DND-41 (cell line): ENCODE data around the gene RELCH.

ENCODE experiments used
- ATAC-seq: fragments of 200-7000 bp; cut with Tn5 transposase; 3 replicates; pipeline ENCODE4 v1.9.1; 2021; ENCODE audit warnings: low read depth; ENCODE audit not compliant: insufficient read depth
- DNase-seq: peaks from one replicate; pipeline ENCODE4 v3.0.0-alpha.2; 2020
- H2AFZ ChIP-seq: 2 replicates; pipeline ENCODE4 v1.6.0; 2012; ENCODE audit warnings: low read depth, low read length
- H3K27ac ChIP-seq: 2 replicates; pipeline ENCODE4 v1.5.1; 2012; ENCODE audit warnings: low read length, inconsistent platforms
- H3K27me3 ChIP-seq: fragments of 200-600 bp; sonication (generic); 2 replicates; pipeline ENCODE4 v1.6.0; 2012; ENCODE audit warnings: low read length, mild to moderate bottlenecking, inconsistent platforms; ENCODE audit not compliant: insufficient read depth, poor library complexity
- H3K36me3 ChIP-seq: 2 replicates; pipeline ENCODE4 v1.5.1; 2012; ENCODE audit warnings: low read length, inconsistent platforms; ENCODE audit not compliant: insufficient read depth
- H3K4me1 ChIP-seq: 2 replicates; pipeline ENCODE4 v1.5.1; 2012; ENCODE audit warnings: mild to moderate bottlenecking, low read length; ENCODE audit not compliant: insufficient read depth
- H3K4me2 ChIP-seq: 2 replicates; pipeline ENCODE4 v1.6.0; 2012; ENCODE audit warnings: mild to moderate bottlenecking, moderate library complexity, low read length, inconsistent platforms; ENCODE audit not compliant: insufficient read depth
- H3K4me3 ChIP-seq, 2 experiments: fragments of 200-600 bp in 1 of 2; shearing (Covaris generic) in 1 of 2; 2 replicates each; pipeline ENCODE4 v1.5.1; 2012 to 2016; ENCODE audit warnings: inconsistent platforms in 2 of 2, low read length in 2 of 2, mild to moderate bottlenecking in 2 of 2, low read depth in 1 of 2, moderate library complexity in 1 of 2
- H3K79me2 ChIP-seq: 2 replicates; pipeline ENCODE4 v1.6.0; 2012; ENCODE audit warnings: low read length, inconsistent platforms; ENCODE audit not compliant: insufficient read depth
- H3K9ac ChIP-seq: 2 replicates; pipeline ENCODE4 v1.6.0; 2012; ENCODE audit warnings: low read depth, mild to moderate bottlenecking, inconsistent platforms, low read length, moderate library complexity
- H3K9me3 ChIP-seq: 2 replicates; pipeline ENCODE4 v1.5.1; 2012; ENCODE audit warnings: low read length, moderate library complexity, mild to moderate bottlenecking, inconsistent platforms; ENCODE audit not compliant: insufficient read depth, severe bottlenecking
- H4K20me1 ChIP-seq: 2 replicates; pipeline ENCODE4 v1.6.0; 2012; ENCODE audit warnings: low read length; ENCODE audit not compliant: insufficient read depth
- EZH2 ChIP-seq: IDR thresholded peaks from 3 replicates; pipeline ENCODE4 v1.6.1; 2012; ENCODE audit warnings: borderline replicate concordance, low read depth, mild to moderate bottlenecking, moderate library complexity, low read length, inconsistent platforms; ENCODE audit not compliant: severe bottlenecking
- TF ChIP-seq, protein P1 (sequence below): IDR thresholded peaks from 2 replicates; pipeline ENCODE4 v1.5.1; 2012; ENCODE audit warnings: borderline replicate concordance, low read length, moderate library complexity, mild to moderate bottlenecking; ENCODE audit not compliant: poor library complexity, severe bottlenecking; ENCODE audit errors: extremely low read depth

The RELCH gene

DNA sequence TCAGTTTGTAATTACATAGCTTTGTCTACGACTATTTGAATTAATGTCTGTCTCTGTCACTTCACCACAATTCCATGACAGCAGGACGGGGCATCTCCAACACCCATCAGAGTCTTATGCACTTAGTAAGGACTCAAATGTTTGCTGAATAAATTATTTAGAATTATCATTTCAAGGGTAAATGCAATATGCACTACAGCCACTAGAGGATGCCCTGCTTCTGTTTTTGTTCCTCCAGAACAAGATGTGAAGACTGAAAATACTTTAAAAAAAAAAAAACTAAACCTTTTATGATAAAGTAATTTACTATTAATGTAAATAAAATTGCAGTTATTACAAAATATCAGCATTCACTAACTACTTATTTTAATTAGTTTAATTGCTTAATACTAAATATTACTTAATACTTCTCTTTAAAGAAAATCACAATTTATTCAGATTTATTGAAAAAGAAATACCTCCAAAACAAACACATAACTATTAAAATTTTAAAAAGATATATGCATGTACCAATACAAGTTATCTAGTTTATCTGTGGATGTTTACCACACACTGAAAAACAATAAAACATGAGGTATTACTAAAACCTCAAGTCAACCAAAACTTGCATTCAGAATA is 3.4 kb upstream of the RELCH start:
- Histone ChIP-seq H3K4me3 (no peak overlapping the region), H3K4me2 (no peak overlapping the region), H3K27ac (no peak overlapping the region), H2AFZ (no peak overlapping the region), H3K27me3 (no peaks in the 10 kb centered on the region), H4K20me1 (peaks cover 19% of the 10 kb centered on the region), H3K79me2 (peaks cover 60% of the 10 kb centered on the region), H3K36me3 (no peaks in the 10 kb centered on the region; the same call in 1 of the 2 replicates), H3K4me1 (peaks cover 33% of the 10 kb centered on the region), H3K9me3 (no peaks in the 10 kb centered on the region), H3K9ac (no peak overlapping the region)
- no peak for ATAC-seq
- TF ChIP-seq EZH2 = no peak
- TF ChIP-seq, protein P1, sequence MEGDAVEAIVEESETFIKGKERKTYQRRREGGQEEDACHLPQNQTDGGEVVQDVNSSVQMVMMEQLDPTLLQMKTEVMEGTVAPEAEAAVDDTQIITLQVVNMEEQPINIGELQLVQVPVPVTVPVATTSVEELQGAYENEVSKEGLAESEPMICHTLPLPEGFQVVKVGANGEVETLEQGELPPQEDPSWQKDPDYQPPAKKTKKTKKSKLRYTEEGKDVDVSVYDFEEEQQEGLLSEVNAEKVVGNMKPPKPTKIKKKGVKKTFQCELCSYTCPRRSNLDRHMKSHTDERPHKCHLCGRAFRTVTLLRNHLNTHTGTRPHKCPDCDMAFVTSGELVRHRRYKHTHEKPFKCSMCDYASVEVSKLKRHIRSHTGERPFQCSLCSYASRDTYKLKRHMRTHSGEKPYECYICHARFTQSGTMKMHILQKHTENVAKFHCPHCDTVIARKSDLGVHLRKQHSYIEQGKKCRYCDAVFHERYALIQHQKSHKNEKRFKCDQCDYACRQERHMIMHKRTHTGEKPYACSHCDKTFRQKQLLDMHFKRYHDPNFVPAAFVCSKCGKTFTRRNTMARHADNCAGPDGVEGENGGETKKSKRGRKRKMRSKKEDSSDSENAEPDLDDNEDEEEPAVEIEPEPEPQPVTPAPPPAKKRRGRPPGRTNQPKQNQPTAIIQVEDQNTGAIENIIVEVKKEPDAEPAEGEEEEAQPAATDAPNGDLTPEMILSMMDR = peak; percentile 90
- DNase-seq = peak; percentile 44

DNA sequence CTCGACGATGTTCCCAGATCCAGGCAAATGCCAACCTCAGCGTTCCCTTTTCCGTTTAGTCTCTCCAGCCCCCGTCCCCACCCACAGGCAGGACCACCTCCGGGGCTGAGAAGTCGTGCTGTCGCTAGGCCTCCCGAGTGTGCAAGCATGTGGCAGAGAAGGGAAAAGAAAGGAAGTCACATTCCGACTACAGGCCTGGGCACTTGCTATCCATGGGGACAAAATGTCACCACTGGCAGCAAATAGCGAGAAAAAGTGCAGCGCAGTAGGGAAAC is 619 bp upstream of the RELCH start:
- Histone ChIP-seq H3K4me3 (peak overlapping the region; percentile 56 to 80; a peak in 3 of 4 replicates), H2AFZ (peak overlapping the region; percentile 93), H3K9me3 (no peaks in the 10 kb centered on the region), H4K20me1 (peaks cover 29% of the 10 kb centered on the region), H3K27me3 (no peaks in the 10 kb centered on the region), H3K4me2 (peak overlapping the region; percentile 72), H3K27ac (peak overlapping the region; percentile 63), H3K4me1 (peaks cover 58% of the 10 kb centered on the region), H3K9ac (peak overlapping the region; percentile 66), H3K36me3 (no peaks in the 10 kb centered on the region; the same call in 1 of the 2 replicates), H3K79me2 (peaks cover 84% of the 10 kb centered on the region)
- ATAC-seq (peak; percentile 18), DNase-seq (no peak)
- TF ChIP-seq, protein P1 = no peak
- no peak for TF ChIP-seq EZH2

DNA sequence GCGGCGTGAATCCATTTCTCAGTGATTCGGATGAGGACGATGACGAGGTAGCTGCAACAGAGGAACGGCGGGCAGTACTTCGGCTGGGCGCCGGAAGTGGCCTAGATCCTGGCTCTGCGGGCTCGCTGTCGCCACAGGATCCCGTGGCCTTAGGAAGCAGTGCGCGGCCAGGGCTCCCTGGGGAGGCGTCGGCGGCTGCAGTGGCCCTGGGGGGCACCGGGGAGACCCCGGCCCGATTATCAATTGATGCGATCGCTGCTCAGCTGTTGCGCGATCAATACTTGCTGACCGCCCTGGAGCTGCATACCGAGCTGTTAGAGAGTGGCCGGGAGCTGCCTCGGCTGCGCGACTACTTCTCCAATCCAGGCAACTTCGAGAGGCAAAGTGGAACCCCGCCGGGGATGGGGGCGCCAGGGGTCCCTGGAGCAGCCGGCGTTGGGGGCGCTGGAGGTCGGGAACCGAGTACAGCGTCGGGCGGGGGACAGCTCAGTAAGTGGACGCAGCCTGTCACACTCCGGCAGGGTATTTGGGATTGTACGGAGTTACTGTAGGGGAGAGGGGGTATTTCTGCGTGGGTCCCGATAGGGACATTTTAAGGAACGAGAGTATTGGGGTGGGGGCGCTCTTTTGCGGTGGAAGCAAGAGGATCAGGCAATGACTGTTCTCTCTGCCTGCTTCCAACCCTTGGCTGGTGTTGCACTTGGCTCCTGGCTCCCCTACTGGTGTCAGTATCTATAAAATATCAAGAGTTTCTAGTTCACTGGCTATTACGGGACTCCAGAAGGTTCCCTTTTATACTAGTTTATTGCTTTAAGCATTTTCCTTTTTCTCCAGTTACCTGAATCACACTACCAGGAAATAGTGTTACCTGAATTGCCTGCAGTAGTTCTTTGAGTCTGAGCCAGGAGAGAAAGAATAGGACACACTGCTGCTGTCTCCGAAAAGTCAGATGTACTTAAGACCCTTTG is 772 bp downstream of the RELCH start:
- H3K27ac ChIP-seq = peak overlapping the region; percentile 87
- peaks cover 61% of the 10 kb centered on the region for H3K4me1 ChIP-seq
- peak overlapping the region; percentile 80 to 90 for H3K4me3 ChIP-seq
- peak overlapping the region; percentile 87 for H3K4me2 ChIP-seq
- no peaks in the 10 kb centered on the region for H3K9me3 ChIP-seq
- ATAC-seq (0 out of 3 replicates have a peak, but pooled peaks have one; percentile 13), DNase-seq (peak; percentile 39)
- peaks cover 87% of the 10 kb centered on the region for H3K79me2 ChIP-seq
- H3K9ac ChIP-seq = peak overlapping the region; percentile 87
- TF ChIP-seq EZH2 = no peak
- TF ChIP-seq, protein P1 = peak; percentile 30
- H3K36me3 ChIP-seq = no peaks in the 10 kb centered on the region; the same call in 1 of the 2 replicates
- H3K27me3 ChIP-seq = no peaks in the 10 kb centered on the region
- peak overlapping the region; percentile 91 for H2AFZ ChIP-seq
- H4K20me1 ChIP-seq = peaks cover 30% of the 10 kb centered on the region
